Renal cortex interstitium (tissue), 11 donors: ENCODE data around the gene GLI3. TPM values are rescaled to one million over a fixed set of nuclear protein-coding genes. Genes with fewer than 3 reads are reported as not detected.

Experiments
- DNase-seq, 11 donors: peaks; one replicate each; pipeline ENCODE4 v3.0.0-alpha.2; 2013; ENCODE audit warnings: low read depth in 9 of 11, low spot score in 4 of 11; ENCODE audit errors: extremely low read depth in 1 of 11
- polyA plus RNA-seq, 3 donors: library from polyadenylated mRNA; unstranded; fragments of 120-200 nt; gene quantifications; one replicate each; pipeline ENCODE4 v1.2.1, GENCODE V29; 2013; ENCODE audit not compliant: insufficient read length in 3 of 3

GLI3 gene
- polyA plus RNA-seq, 3 donors: 15.1 to 17.7 (median 16.2) TPM

GRCh38 chr7:41999736-42000283, 237.2 kb downstream of the GLI3 start:
- no peak for DNase-seq

- no peak for DNase-seq
Observed at GRCh38 chr7:41998041-41998440, 239.0 kb downstream of the GLI3 start.

- no peak for DNase-seq
Observed at GRCh38 chr7:41997151-41997550, 239.9 kb downstream of the GLI3 start.

GRCh38 chr7:41996381-41997035, 240.5 kb downstream of the GLI3 start:
- DNase-seq: no peak

DNA sequence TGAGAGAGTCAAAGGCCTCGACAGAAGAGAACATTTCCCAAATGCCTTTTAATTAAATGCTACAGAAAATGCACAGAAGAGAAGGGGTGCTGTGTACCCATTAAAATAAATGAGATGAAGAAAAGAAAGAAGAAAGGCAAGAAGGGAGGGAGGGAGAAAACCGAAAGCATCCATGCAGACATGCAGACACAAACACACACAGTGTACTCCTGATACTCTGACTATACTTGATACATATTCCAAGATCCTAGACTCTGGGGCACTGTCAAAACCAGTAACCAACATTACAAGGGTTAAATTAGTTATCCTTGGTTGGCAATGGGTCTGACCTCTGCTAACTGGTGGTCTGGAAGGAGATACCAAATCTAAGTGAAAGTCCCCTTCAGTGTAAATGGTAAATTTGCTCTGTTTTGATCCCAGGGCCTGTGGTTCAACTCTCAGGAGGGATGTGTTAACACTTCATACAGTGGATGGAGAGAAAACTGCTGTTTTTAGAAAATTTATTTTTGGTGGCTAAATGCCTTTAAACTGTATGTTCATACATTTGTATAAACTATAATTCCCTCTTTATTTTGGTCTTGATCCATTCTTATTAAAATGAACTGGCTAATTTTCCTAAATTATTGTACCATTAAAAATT, 241.3 kb downstream of the GLI3 start:
- DNase-seq: no peak

GRCh38 chr7:41994746-41995110, 242.3 kb downstream of the GLI3 start:
- DNase-seq: no peak

GRCh38 chr7:41994036-41994745, 242.8 kb downstream of the GLI3 start:
- DNase-seq: no peak

DNA sequence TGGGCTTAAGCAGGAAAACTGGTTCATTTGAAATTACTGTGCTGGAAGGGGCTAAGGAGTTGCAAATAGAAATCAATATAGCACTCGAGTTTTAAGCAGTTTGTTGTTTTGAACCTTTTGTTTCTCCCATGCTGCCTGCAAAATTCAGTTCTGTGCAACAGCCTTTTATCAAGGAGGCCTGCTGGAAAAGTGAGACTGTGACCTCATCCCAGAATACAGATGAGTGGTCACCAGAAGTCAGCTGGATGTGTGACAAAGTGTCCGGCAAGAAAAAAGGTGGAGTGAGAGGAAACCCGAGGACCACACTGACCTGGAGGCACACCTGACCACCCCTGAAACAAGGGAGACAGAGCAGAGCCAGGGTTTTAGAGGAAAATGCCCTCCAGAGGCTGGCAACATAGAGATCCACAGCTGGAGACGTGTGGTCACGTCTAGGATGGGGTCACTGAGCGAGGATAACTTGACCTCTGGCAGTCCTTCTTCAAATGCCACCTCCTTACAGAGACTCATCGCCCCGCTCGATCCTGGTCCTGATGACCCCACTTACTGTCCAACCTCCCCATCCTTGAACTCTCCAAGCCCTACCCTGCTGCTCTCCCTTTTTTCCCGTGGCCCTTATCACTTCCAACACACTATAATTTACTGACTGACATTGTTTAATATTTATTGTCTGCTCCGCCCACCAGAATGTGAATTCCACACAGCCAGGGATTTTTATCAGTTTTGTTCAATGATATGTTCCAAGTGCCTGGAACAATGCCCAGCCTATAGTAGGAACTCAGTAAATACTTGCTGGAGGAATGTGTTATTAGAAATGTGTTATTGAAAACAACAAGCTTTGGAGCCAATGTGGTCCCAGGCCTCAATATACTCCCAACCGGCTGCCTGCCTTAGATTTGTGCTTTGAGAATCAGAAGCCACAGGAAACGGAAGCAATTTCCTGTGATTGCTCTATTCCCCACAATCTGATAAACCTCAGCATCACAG, 243.8 kb downstream of the GLI3 start:
- DNase-seq: peak in 3 of 11 donors; percentile 29 to 40 (median 32)

- DNase-seq: no peak
Observed at GRCh38 chr7:41984888-41985287, 252.1 kb downstream of the GLI3 start.

- no peak for DNase-seq
Observed at GRCh38 chr7:41981046-41982040, 255.7 kb downstream of the GLI3 start.

GRCh38 chr7:41979834-41980307, 257.1 kb downstream of the GLI3 start:
- DNase-seq: peak in 8 of 11 donors; percentile 21 to 63 (median 40)

GRCh38 chr7:41978858-41979257, 258.2 kb downstream of the GLI3 start:
- no peak for DNase-seq

GRCh38 chr7:41977661-41978060, 259.3 kb downstream of the GLI3 start:
- DNase-seq: no peak

GRCh38 chr7:41977151-41977651, 259.8 kb downstream of the GLI3 start:
- peak in 9 of 11 donors; percentile 22 to 49 (median 38) for DNase-seq

DNA sequence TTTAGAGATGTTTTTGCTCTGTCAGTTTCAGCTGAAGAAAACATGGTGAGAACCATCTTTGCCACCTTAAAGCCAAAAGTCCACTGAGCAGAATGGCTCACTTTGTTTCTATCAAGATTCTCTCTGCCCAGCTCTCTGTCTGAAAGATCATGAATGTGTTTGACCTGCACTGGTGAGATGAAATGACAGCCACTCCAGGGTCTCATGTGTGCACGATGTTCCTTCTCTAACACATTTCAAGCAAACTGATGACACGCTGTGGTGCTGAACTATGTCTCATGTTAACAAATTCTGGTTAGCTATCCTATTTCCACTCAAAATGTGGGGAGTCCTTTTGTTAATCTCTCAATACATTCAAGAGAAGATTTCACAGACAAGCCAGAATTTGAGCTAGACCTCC, 260.6 kb downstream of the GLI3 start:
- DNase-seq: no peak

- DNase-seq: no peak
Observed at GRCh38 chr7:41975849-41976248, 261.2 kb downstream of the GLI3 start.

- no peak for DNase-seq
Observed at GRCh38 chr7:41974870-41975557, 262.0 kb downstream of the GLI3 start.
